ENCODE measurements around the gene SUN5. TPM values are rescaled to one million over a fixed set of nuclear protein-coding genes. Genes with fewer than 3 reads are reported as not detected.
"Not testable (repeated sequence)": the region's sequence is repeated elsewhere in the genome, so short reads cannot be mapped to it uniquely, and the experiment has no call there.

The SUN5 gene
- total RNA-seq, 4 donors from 2014 or later: not detected

DNA sequence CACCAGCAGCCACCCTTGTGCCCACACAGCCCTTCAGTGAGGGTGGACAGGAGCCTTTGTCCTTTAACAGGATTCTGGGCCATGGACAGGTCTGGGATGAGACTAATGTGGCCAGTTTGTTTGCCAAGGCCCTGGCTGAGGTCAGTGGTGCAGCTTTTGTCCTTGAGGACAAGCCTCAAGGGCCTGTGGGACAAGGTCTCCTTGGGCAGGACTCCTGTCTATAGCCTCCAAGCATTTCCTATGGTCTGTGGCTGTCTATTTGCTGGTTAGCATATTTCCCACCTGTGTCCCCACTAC lies 44.1 kb downstream of the SUN5 start:
- no peak for ATAC-seq

DNA sequence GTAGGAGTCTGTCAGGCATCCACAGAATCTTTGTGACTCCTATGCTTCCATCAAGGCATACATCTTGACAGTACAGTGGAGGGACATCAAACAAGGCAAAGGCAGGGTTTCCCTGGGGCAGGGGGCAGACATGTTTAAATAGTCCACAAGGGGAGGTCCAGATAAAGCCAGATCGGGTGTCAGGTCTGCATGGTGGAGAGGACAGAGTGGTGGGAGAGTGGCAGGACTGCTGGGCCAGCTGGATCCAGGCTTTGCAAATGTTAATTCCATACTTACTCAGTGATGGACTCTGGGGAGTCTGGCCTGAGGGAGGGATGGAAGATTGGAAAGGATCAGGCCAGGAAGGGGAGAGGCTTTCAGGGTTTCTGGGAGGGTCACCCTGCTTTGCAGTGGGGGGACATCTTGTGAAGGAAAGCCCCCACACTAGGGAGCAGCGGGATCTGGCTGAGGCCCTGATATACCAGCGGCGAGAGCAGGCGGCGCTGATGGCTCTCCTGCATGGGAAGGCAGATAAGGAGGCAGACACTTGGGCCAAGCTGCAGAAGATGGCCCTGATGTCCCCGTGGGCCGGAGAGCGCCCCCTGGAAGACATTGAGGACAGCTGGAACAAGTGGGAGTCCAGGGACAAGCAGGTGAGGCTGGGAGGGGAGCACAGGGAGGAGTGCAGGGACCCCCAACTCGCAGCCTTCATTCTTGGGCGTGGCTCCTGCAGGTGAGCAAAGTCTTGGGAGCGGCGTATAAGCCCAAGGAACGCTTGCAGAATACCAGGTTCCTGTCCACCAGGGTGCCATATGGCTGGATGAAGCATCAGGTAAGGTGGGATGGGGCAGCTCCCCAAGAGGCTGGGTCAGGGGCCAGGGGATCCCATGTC lies 44.6 kb downstream of the SUN5 start:
- ATAC-seq (no peak), DNase-seq (no peak)
- H3K4me1 ChIP-seq: no peaks in the 10 kb centered on the region
- in situ Hi-C loops (cut with MboI; ENCODE audit: low sequenced_read_pairs in 4 of 4): no loop called here
- intact Hi-C loops (cut with DNase I; ENCODE audit: low total_unique reads): no loop called here
- H3K4me3 ChIP-seq: no peak overlapping the region
- H3K27ac ChIP-seq: no peak overlapping the region
- no peak for TF ChIP-seq POLR2A (IDR thresholded peaks at IDR 0.05)
- TF ChIP-seq, protein P1, sequence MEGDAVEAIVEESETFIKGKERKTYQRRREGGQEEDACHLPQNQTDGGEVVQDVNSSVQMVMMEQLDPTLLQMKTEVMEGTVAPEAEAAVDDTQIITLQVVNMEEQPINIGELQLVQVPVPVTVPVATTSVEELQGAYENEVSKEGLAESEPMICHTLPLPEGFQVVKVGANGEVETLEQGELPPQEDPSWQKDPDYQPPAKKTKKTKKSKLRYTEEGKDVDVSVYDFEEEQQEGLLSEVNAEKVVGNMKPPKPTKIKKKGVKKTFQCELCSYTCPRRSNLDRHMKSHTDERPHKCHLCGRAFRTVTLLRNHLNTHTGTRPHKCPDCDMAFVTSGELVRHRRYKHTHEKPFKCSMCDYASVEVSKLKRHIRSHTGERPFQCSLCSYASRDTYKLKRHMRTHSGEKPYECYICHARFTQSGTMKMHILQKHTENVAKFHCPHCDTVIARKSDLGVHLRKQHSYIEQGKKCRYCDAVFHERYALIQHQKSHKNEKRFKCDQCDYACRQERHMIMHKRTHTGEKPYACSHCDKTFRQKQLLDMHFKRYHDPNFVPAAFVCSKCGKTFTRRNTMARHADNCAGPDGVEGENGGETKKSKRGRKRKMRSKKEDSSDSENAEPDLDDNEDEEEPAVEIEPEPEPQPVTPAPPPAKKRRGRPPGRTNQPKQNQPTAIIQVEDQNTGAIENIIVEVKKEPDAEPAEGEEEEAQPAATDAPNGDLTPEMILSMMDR (IDR thresholded peaks at IDR 0.05 in 4 of 5, conservative IDR thresholded peaks at IDR 0.05 in 1 of 5): no peak
- no peaks in the 10 kb centered on the region for H3K36me3 ChIP-seq
- peaks cover 0 to 3% (median 0%) of the 10 kb centered on the region in 3 donors for H3K27me3 ChIP-seq
- H3K9me3 ChIP-seq: no peaks in the 10 kb centered on the region

More for the DNA sequence above, 44.1 kb downstream of the SUN5 start:
- Histone ChIP-seq H3K4me1 (no peaks in the 10 kb centered on the region), H3K9me3 (no peaks in the 10 kb centered on the region), H3K4me3 (no peak overlapping the region), H3K27ac (no peak overlapping the region), H3K36me3 (no peaks in the 10 kb centered on the region), H3K27me3 (peaks cover 0 to under 1% (median under 1%) of the 10 kb centered on the region in 3 donors)
- DNase-seq: no peak
- no peak for TF ChIP-seq POLR2A (IDR thresholded peaks at IDR 0.05)
- in situ Hi-C loops (cut with MboI; ENCODE audit: low sequenced_read_pairs in 4 of 4): no loop called here
- intact Hi-C loops (cut with DNase I; ENCODE audit: low total_unique reads): no loop called here

DNA sequence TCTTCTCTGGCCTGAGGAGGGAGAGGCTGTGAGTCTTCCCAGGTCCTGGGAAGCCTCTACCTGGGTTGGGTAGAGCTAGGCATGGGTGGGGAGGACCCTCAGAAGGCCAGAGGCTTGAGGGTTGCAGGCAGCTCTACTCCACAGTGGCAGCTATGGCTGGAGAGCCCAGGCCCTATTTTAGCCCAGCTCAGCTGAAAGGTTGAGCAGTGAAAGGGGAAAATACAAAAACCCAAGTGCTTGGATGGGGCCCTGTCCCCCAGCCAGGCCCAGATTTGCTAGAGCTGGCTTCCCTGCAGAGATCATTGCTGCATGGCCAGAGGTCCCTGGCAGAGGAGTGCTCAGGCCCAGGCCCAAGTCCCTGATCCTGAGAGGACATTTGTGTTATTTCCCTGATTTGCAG lies 45.7 kb downstream of the SUN5 start:
- Histone ChIP-seq H3K36me3 (no peaks in the 10 kb centered on the region), H3K4me1 (no peaks in the 10 kb centered on the region), H3K9me3 (peaks cover 0 to 4% (median 0%) of the 10 kb centered on the region in 3 donors), H3K27me3 (peaks cover 0 to 7% (median 1%) of the 10 kb centered on the region in 3 donors), H3K4me3 (no peak overlapping the region), H3K27ac (no peak overlapping the region)
- no peak for TF ChIP-seq POLR2A (IDR thresholded peaks at IDR 0.05)
- TF ChIP-seq, protein P1 (IDR thresholded peaks at IDR 0.05 in 4 of 5, conservative IDR thresholded peaks at IDR 0.05 in 1 of 5): no peak
- DNase-seq (no peak), ATAC-seq (no peak)
- intact Hi-C loops (cut with DNase I; ENCODE audit: low total_unique reads) (no loop called here), in situ Hi-C loops (cut with MboI; ENCODE audit: low sequenced_read_pairs in 4 of 4) (no loop called here)

DNA sequence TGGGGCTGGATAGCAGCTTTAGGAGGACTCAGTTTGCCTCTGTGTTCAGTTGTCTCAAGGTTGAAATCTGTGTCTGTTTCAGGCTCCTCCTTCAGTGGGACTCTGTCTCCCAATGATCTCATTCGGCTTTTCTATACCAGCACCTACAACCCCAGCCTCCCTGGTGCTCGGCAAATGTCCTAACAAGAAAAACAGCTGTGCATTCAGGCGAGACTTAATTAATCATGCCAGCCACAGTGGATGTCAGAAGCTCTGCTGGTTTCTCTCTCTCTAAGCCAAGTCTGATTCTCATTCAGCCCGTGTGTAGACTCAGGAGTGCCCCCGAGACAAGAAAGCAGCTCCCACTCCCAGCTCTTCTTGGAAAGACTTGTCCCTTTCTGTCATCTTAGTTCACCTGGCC lies 46.8 kb downstream of the SUN5 start:
- ATAC-seq: no peak
- in situ Hi-C loops (cut with MboI; ENCODE audit: low sequenced_read_pairs in 4 of 4): no loop called here
- Histone ChIP-seq H3K36me3 (no peaks in the 10 kb centered on the region), H3K9me3 (peaks cover 0 to 4% (median 0%) of the 10 kb centered on the region in 3 donors), H3K27me3 (peaks cover 0 to 11% (median 7%) of the 10 kb centered on the region in 3 donors), H3K4me1 (no peaks in the 10 kb centered on the region), H3K4me3 (no peak overlapping the region), H3K27ac (no peak overlapping the region)
- intact Hi-C loops (cut with DNase I; ENCODE audit: low total_unique reads): no loop called here
- TF ChIP-seq, protein P1 (IDR thresholded peaks at IDR 0.05 in 4 of 5, conservative IDR thresholded peaks at IDR 0.05 in 1 of 5): no peak
- TF ChIP-seq POLR2A (IDR thresholded peaks at IDR 0.05): no peak
- DNase-seq: no peak

DNA sequence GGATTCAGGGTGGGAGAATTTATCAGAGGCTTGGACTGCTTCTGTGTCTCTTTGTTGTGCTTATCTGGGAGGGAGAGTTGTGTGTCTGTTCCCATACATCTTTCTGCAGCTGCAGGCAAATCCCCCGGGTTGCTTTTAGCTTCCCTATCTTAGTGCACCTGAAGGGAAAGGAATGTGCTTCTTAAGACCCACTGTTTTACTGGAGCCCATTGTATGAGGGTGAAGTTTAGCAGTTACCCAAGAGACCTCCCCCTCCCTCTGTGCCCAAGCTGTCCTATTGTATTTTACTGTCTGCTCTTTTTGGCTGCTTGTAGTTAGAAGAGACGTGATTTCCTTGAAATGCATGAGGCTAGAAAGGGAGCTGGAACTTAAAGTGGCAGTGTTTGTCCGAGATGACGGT lies 53.7 kb downstream of the SUN5 start:
- ATAC-seq; in situ Hi-C loops (cut with MboI; ENCODE audit: low sequenced_read_pairs in 4 of 4); H3K36me3 ChIP-seq; H3K4me3 ChIP-seq; intact Hi-C loops (cut with DNase I; ENCODE audit: low total_unique reads); H3K4me1 ChIP-seq; H3K9me3 ChIP-seq; H3K27ac ChIP-seq; DNase-seq: not testable (repeated sequence)
- H3K27me3 ChIP-seq: peaks cover 0 to 34% (median 22%) of the 10 kb centered on the region in 3 donors
